ENCODE results near the gene RNF222. TPM values are rescaled to one million over a fixed set of nuclear protein-coding genes. Genes with fewer than 3 reads are reported as not detected.

RNF222 gene
- total and polyA plus RNA-seq, 10 of the 15 experiments (the other 5 are each of a cell fraction or from before 2014, with no cell fraction given), result not detected

GRCh38 chr17:8376271-8377067, 21.2 kb downstream of the RNF222 start, which contains the start of gene KRABD2 (continued):
- TF ChIP-seq REST (IDR thresholded peaks at IDR 0.05; ENCODE audit: low read depth, low read length) (no peak), BCLAF1 (IDR thresholded peaks at IDR 0.05) (peak; percentile 63; the same call in 1 of the 2 replicates), ATF7 (IDR thresholded peaks at IDR 0.05; ENCODE audit: low read depth) (no peak), GATAD2B (conservative IDR thresholded peaks at IDR 0.05; ENCODE audit: low read depth) (no peak), PBX3 (IDR thresholded peaks at IDR 0.05; ENCODE audit: insufficient replicate concordance, low read depth, low read length) (peak; percentile 25), IKZF2 (IDR thresholded peaks at IDR 0.05) (peak in 1 of 2 experiments; percentile 11; a peak in 1 of 4 replicates), MYC (IDR thresholded peaks at IDR 0.05; ENCODE audit: insufficient read depth, insufficient read length, insufficient replicate concordance, low read length, severe bottlenecking) (no peak), ASH2L (IDR thresholded peaks at IDR 0.05; ENCODE audit: borderline replicate concordance, low read depth) (no peak), ZNF274 (IDR thresholded peaks at IDR 0.05; ENCODE audit: insufficient read depth, insufficient read length) (no peak), NKRF (conservative IDR thresholded peaks at IDR 0.05) (no peak; the same call in 1 of the 2 replicates), HDGF (IDR thresholded peaks at IDR 0.05) (peak; percentile 80; the same call in 1 of the 2 replicates), MEF2B (IDR thresholded peaks at IDR 0.05; ENCODE audit: partially characterized antibody, poor library complexity, severe bottlenecking) (no peak), CHD1 (IDR thresholded peaks at IDR 0.05; ENCODE audit: low read depth, low read length) (no peak), ZBTB11 (CRISPR knock-in tag; IDR thresholded peaks at IDR 0.05) (no peak), YY1 (IDR thresholded peaks at IDR 0.05; ENCODE audit: low read depth, low read length) (peak; percentile 50; the same call in 1 of the 2 replicates)
